IMR-90 (cell line): Measurements from ENCODE around the gene FRMD3.

ENCODE experiments used
- FOS ChIP-seq: fragments of 150-350 bp; IDR thresholded peaks from 2 replicates; pipeline ENCODE4 v1.6.1; 2016; ENCODE audit warnings: low read depth, low read length
- POLR2A ChIP-seq: IDR thresholded peaks from 2 replicates; pipeline ENCODE4 v1.6.1; 2012; ENCODE audit warnings: mild to moderate bottlenecking, low read depth, low read length
- TF ChIP-seq, protein P1 (sequence below): conservative IDR thresholded peaks from 2 replicates; pipeline ENCODE4 v1.5.1; 2012; ENCODE audit warnings: mild to moderate bottlenecking, low read depth, low read length, improper control_type of control experiment
- TF ChIP-seq, protein P2 (sequence below): fragments of 150-350 bp; IDR thresholded peaks from 2 replicates; pipeline ENCODE4 v1.6.1; 2016; ENCODE audit warnings: low read depth, mild to moderate bottlenecking, low read length, moderate library complexity, borderline replicate concordance
- TF ChIP-seq, protein P3 (sequence below): fragments of 150-350 bp; IDR thresholded peaks from 2 replicates; pipeline ENCODE4 v1.6.1; 2017; ENCODE audit warnings: mild to moderate bottlenecking, antibody characterized with exemption, low read length, low read depth

DNA sequence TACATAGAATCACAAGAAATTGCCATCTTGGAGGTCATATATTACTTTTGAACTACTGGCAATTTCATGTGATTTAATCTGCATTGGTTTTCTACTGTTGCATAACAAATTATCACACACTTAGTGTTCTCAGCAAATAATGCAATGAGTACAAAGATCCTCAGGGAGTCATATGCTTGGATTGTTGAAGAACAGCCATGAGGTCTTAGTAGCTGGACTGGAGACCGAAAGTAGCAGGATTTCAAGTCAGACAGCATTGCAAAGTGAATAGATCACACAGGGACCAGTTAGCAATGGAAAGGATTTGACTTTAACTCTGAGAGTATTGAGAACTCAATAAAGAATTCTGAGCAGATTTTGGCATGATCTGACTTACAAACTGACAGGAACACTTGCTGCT is 32.2 kb upstream of the FRMD3 start:
- TF ChIP-seq, protein P1, sequence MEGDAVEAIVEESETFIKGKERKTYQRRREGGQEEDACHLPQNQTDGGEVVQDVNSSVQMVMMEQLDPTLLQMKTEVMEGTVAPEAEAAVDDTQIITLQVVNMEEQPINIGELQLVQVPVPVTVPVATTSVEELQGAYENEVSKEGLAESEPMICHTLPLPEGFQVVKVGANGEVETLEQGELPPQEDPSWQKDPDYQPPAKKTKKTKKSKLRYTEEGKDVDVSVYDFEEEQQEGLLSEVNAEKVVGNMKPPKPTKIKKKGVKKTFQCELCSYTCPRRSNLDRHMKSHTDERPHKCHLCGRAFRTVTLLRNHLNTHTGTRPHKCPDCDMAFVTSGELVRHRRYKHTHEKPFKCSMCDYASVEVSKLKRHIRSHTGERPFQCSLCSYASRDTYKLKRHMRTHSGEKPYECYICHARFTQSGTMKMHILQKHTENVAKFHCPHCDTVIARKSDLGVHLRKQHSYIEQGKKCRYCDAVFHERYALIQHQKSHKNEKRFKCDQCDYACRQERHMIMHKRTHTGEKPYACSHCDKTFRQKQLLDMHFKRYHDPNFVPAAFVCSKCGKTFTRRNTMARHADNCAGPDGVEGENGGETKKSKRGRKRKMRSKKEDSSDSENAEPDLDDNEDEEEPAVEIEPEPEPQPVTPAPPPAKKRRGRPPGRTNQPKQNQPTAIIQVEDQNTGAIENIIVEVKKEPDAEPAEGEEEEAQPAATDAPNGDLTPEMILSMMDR = no peak
- TF ChIP-seq FOS (no peak), POLR2A (no peak)
- TF ChIP-seq, protein P2, sequence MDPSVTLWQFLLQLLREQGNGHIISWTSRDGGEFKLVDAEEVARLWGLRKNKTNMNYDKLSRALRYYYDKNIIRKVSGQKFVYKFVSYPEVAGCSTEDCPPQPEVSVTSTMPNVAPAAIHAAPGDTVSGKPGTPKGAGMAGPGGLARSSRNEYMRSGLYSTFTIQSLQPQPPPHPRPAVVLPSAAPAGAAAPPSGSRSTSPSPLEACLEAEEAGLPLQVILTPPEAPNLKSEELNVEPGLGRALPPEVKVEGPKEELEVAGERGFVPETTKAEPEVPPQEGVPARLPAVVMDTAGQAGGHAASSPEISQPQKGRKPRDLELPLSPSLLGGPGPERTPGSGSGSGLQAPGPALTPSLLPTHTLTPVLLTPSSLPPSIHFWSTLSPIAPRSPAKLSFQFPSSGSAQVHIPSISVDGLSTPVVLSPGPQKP = no peak
- TF ChIP-seq, protein P3, sequence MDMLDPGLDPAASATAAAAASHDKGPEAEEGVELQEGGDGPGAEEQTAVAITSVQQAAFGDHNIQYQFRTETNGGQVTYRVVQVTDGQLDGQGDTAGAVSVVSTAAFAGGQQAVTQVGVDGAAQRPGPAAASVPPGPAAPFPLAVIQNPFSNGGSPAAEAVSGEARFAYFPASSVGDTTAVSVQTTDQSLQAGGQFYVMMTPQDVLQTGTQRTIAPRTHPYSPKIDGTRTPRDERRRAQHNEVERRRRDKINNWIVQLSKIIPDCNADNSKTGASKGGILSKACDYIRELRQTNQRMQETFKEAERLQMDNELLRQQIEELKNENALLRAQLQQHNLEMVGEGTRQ = no peak
